Gastrocnemius medialis (tissue), 4 donors: ENCODE data around the gene TAP1. TPM values are rescaled to one million over a fixed set of nuclear protein-coding genes. Genes with fewer than 3 reads are reported as not detected.

Experiments used
- ATAC-seq, 2 donors: fragments of 150-250 bp; one replicate each; pipeline ENCODE4 v1.9.1; 2016
- DNase-seq, 2 donors: peaks; one replicate each; pipeline ENCODE4 v3.0.0-alpha.2; 2019
- H3K27ac ChIP-seq, 4 donors: fragments of 200-600 bp; sonication (generic); 1 replicate in 1 of 4; 2 replicates in 3 of 4; pipeline ENCODE4 v1.5.1; 2016 to 2018; ENCODE audit warnings: mild to moderate bottlenecking in 2 of 4, moderate library complexity in 1 of 4
- H3K27me3 ChIP-seq, 3 donors: fragments of 200-600 bp; sonication (generic) in 2 of 3; 1 replicate in 1 of 3; 2 replicates in 2 of 3; pipeline versions ENCODE4 v1.5.1 to v1.6.0; 2016 to 2019; ENCODE audit warnings: mild to moderate bottlenecking in 1 of 3, moderate library complexity in 1 of 3
- H3K36me3 ChIP-seq, 2 donors: fragments of 200-600 bp; sonication (generic) in 1 of 2; one replicate each; pipeline ENCODE4 v1.5.1; 2017 to 2018
- H3K4me1 ChIP-seq, 2 donors: fragments of 200-600 bp; sonication (generic) in 1 of 2; one replicate each; pipeline ENCODE4 v1.5.1; 2016 to 2017; ENCODE audit warnings: mild to moderate bottlenecking in 2 of 2
- H3K4me3 ChIP-seq, 4 donors: fragments of 200-600 bp; sonication (generic) in 3 of 4; 1 replicate in 1 of 4; 2 replicates in 3 of 4; pipeline ENCODE4 v1.5.1; 2016 to 2019; ENCODE audit warnings: mild to moderate bottlenecking in 2 of 4
- H3K9me3 ChIP-seq, 3 donors: fragments of 200-600 bp; sonication (generic) in 2 of 3; 1 replicate in 1 of 3; 2 replicates in 2 of 3; pipeline ENCODE4 v1.5.1; 2016 to 2019
- POLR2A ChIP-seq, 2 donors: fragments of 450-650 bp; IDR thresholded peaks; one replicate each; pipeline ENCODE4 v1.6.1; 2017; ENCODE audit warnings: antibody characterized with exemption in 2 of 2, mild to moderate bottlenecking in 2 of 2, moderate library complexity in 2 of 2
- in situ Hi-C, 4 donors: fragments of 200-750 bp; cut with MboI; loops; one replicate each; pipeline versions ENCODE4 v1.15.0 to v1.8.0; 2017; ENCODE audit warnings: low sequenced_read_pairs in 4 of 4
- intact Hi-C: fragments of 100-400 bp; cut with DNase I; formaldehyde crosslinking; loops from one replicate; pipeline ENCODE4 v1.15.1; 2023; ENCODE audit warnings: low total_unique reads
- total RNA-seq, 4 donors: library from RNA; depleted of rRNA; stranded (reverse); fragments of >200 nt; gene quantifications; one replicate each; pipeline versions ENCODE4 v1.1.0 to v1.2.3, GENCODE V29; 2016
- TF ChIP-seq, protein P1 (sequence below), 5 experiments: fragments of 450-650 bp in 3 of 5; fragments of 200-600 bp in 2 of 5; sonication (generic) in 2 of 5; IDR thresholded peaks in 4 of 5; conservative IDR thresholded peaks in 1 of 5; 1 replicate in 4 of 5; 2 replicates in 1 of 5; pipeline ENCODE4 v1.5.1; 2016 to 2019; ENCODE audit warnings: antibody characterized with exemption in 5 of 5, mild to moderate bottlenecking in 3 of 5, moderate library complexity in 3 of 5

Gene TAP1
- total RNA-seq, 4 donors from 2014 or later: 13.2 to 26.7 (median 19.0) TPM

DNA sequence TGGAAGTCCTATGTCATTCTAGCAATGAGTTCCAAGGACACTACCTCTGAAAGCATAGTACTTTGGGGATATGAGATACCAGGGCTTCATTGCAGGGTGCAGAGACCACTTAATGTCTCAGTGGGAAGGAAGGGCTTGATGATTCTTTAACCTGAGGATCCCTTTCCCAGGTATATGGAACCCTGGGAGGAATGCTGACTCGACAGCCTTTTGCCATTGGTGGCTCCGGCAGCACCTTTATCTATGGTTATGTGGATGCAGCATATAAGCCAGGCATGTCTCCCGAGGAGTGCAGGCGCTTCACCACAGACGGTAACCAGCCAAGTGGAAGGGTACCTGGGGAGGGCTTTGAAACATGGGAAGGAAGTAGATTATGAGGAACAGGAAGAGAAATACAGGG lies 4.7 kb upstream of the TAP1 start:
- Histone ChIP-seq H3K27me3 (no peaks in the 10 kb centered on the region), H3K4me3 (no peak overlapping the region), H3K36me3 (no peaks in the 10 kb centered on the region), H3K9me3 (no peaks in the 10 kb centered on the region), H3K4me1 (peaks cover 8 to 10% of the 10 kb centered on the region in 2 donors), H3K27ac (no peak overlapping the region)
- ATAC-seq (no peak), DNase-seq (no peak)
- intact Hi-C loops (no loop called here), in situ Hi-C loops (no loop called here)
- TF ChIP-seq, protein P1, sequence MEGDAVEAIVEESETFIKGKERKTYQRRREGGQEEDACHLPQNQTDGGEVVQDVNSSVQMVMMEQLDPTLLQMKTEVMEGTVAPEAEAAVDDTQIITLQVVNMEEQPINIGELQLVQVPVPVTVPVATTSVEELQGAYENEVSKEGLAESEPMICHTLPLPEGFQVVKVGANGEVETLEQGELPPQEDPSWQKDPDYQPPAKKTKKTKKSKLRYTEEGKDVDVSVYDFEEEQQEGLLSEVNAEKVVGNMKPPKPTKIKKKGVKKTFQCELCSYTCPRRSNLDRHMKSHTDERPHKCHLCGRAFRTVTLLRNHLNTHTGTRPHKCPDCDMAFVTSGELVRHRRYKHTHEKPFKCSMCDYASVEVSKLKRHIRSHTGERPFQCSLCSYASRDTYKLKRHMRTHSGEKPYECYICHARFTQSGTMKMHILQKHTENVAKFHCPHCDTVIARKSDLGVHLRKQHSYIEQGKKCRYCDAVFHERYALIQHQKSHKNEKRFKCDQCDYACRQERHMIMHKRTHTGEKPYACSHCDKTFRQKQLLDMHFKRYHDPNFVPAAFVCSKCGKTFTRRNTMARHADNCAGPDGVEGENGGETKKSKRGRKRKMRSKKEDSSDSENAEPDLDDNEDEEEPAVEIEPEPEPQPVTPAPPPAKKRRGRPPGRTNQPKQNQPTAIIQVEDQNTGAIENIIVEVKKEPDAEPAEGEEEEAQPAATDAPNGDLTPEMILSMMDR (IDR thresholded peaks at IDR 0.05 in 4 of 5, conservative IDR thresholded peaks at IDR 0.05 in 1 of 5): no peak
- TF ChIP-seq POLR2A (IDR thresholded peaks at IDR 0.05): no peak

DNA sequence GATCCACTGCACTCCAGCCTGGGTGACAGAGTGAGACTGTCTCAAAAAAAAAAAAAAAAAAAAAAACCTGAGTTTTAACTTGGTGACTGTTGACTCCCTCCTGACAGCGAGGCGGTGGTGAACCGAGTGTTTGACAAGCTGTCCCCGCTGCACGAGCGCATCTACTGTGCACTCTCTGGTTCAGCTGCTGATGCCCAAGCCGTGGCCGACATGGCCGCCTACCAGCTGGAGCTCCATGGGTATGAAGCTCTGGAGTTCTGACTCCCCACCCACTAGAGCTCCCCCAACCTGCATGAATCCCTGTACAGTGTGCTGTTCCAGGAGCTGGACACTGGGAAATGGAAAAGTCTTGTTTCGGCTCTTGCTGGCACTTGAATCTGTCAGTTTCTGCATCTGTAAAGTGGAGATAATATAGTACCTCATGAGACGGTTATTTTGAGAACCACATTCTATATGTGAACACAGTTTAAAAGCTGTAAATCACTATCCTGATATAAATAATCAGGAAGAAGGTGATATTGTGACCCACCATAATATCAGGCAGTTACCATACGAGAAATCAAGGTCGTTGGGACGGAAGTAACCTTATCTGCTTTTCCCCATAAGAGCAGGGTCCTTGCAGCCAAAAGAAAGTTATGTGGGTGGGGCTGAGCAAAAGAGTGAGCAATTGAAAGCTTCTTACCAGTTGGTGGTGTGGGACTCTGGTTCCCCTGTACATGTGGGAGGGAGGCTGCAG lies 3.8 kb upstream of the TAP1 start:
- peaks cover 8 to 13% of the 10 kb centered on the region in 2 donors for H3K4me1 ChIP-seq
- intact Hi-C loops: no loop called here
- no peak overlapping the region for H3K27ac ChIP-seq
- H3K9me3 ChIP-seq: no peaks in the 10 kb centered on the region
- H3K4me3 ChIP-seq: no peak overlapping the region
- H3K36me3 ChIP-seq: no peaks in the 10 kb centered on the region
- in situ Hi-C loops: no loop called here
- ATAC-seq (no peak), DNase-seq (no peak)
- no peaks in the 10 kb centered on the region for H3K27me3 ChIP-seq
- TF ChIP-seq POLR2A (IDR thresholded peaks at IDR 0.05): no peak
- TF ChIP-seq, protein P1 (IDR thresholded peaks at IDR 0.05 in 4 of 5, conservative IDR thresholded peaks at IDR 0.05 in 1 of 5): no peak

DNA sequence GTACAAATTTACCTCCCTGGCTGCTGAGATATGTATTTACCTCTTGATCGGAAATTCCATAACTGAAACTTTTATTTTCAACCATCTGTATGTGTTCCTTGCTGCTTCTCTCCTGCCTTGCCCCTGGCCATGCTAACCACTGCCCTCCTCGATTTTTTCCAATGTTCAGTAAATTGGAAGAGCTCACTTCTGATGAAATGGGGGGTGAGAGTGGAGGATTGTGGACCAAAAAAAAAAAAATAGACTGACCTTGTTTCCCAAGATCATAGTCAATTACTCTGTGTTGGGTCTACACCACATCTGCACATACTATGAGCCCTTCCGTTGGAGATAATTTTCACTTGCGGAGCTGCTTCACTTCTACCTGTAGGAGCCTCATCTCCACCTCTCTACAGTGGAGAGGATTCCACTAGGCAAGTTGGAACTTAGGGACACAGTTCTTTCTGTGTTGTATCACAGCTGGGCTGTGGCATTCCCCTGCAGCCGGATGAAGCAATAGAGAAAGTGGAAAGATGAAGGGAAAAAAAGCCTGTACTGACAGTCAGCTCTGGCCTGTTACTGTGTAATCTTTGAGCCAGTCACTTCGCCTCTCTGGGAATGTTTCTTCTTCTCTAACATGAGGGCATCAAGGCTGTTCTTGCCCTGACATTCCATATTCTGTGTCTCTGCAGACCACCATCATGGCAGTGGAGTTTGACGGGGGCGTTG lies 2.1 kb upstream of the TAP1 start:
- ATAC-seq (no peak), DNase-seq (no peak)
- peak overlapping the region in 1 of 4 donors; percentile 99 for H3K4me3 ChIP-seq
- in situ Hi-C loops (no loop called here), intact Hi-C loops (no loop called here)
- peaks cover 12 to 19% of the 10 kb centered on the region in 2 donors for H3K4me1 ChIP-seq
- H3K27ac ChIP-seq: peak overlapping the region; percentile 98 to 99 (median 99)
- no peaks in the 10 kb centered on the region for H3K27me3 ChIP-seq
- no peaks in the 10 kb centered on the region for H3K9me3 ChIP-seq
- peaks cover 0 to 5% of the 10 kb centered on the region in 2 donors for H3K36me3 ChIP-seq
- no peak for TF ChIP-seq POLR2A (IDR thresholded peaks at IDR 0.05)
- TF ChIP-seq, protein P1 (IDR thresholded peaks at IDR 0.05 in 4 of 5, conservative IDR thresholded peaks at IDR 0.05 in 1 of 5): no peak

DNA sequence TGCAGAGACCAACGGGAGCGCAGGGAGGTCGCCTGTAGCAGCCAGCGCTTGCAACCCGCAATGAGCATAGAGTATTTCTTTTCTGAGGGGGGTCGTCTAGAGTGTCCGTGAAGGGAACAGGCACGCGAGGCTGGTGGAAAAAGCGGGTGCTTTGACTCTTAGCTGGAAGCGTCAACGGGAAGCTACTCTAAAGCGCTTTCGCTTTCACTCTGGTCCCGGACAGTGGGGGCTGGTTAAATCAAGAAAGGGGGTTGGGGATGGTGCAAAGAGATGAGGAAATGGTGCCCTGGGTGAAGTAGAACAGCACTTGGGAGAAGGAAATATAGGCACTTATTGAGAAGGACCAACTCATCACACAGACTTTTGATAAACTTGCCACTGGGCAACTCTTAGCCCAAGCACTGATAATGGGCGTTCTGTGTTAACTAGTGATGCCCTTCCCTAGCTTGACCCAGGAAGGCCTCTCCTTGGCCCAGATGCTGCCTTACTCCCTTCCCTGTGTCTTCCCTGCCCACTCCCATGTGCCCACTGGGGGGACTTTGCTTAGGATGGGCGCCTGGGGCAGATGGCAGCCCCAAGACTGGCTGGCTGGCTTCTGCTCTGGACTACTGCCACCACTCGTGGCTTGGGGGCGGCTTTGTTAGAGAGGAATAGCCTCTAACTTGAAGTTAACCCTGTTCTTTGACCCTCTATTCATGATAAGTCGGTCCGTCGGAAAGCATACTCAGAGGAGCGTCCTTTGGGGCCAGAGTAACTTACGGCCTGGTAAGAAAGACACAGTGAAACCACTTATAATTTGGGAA lies 1.1 kb upstream of the TAP1 start:
- intact Hi-C loops: loop anchor here (1.0 kb wide), 2 partner anchors 14 to 16 kb away; partner anchors contain the start of gene TAP2
- Histone ChIP-seq H3K27ac (peak overlapping the region; percentile 98 to 99 (median 99)), H3K4me3 (peak overlapping the region; percentile 85 to 99 (median 96)), H3K36me3 (peaks cover 0 to 16% of the 10 kb centered on the region in 2 donors), H3K9me3 (no peaks in the 10 kb centered on the region), H3K27me3 (no peaks in the 10 kb centered on the region), H3K4me1 (peaks cover 12 to 19% of the 10 kb centered on the region in 2 donors)
- TF ChIP-seq, protein P1 (IDR thresholded peaks at IDR 0.05 in 4 of 5, conservative IDR thresholded peaks at IDR 0.05 in 1 of 5): no peak
- no peak for TF ChIP-seq POLR2A (IDR thresholded peaks at IDR 0.05)
- in situ Hi-C loops: no loop called here
- ATAC-seq (peak; percentile 10 to 16), DNase-seq (no peak)
